ENCODE data around the gene SLC25A34.

The SLC25A34 gene

DNA sequence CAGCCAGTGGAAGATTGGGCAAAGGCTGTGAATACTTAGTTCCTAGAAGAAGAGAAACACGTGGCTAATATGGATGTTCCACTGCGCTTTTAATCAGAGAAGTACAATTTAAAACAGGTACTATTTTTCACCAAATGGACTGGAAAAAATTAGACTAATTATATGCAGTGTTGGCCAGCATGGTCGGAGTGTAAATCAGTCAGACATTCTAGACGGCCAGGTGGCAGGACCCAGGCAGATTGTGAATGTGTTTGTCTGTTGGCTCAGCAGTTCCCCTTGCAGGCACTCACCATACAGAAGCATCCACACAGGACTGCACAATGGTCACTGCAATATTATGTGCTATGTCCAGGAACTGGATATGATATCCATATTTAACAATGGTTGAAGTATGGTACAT, 23.9 kb upstream of the SLC25A34 start:
- no peak for DNase-seq (ENCODE audit: low read depth, low spot score)
- H3K27ac ChIP-seq = no peak overlapping the region

GRCh38 chr1:15714406-15715136, 21.5 kb upstream of the SLC25A34 start:
- DNase-seq (ENCODE audit: low read depth, low spot score) = no peak
- H3K27ac ChIP-seq = no peak overlapping the region

DNA sequence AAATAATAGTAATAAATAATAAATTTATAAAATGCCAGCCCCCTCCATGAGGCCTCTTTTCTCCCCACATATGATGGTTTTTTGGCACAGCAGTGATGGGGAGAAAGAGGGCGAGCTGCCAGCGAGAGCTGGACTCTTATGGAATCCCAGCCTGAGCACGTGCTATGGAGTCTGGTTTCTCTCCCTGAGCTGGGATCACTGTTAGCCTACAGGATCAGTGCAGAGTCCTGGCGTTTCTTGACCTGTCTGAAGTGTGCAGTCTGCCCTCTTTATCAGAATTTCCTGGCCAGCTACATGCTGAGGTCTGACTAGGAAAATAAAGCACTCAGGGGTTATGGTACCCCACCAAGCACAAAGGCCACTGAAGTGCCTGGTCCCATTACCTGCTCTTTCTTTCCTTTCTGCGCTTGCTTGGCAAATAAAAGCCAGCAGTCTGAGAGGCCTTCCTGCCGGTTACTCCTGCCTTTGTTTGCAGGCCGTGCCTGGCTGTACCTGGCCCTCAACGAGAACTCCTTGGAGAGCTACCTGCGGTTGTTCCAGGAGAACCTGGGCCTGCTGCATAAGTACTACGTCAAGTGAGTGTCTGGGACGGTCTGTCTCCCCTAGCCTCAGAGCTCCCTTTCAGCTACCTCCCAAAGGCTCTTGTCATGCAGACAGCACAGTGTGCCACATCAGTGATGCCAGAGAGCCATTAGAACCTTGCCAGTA, 18.5 kb upstream of the SLC25A34 start:
- no peak for DNase-seq (ENCODE audit: low read depth, low spot score)
- no peak overlapping the region for H3K27ac ChIP-seq

DNA sequence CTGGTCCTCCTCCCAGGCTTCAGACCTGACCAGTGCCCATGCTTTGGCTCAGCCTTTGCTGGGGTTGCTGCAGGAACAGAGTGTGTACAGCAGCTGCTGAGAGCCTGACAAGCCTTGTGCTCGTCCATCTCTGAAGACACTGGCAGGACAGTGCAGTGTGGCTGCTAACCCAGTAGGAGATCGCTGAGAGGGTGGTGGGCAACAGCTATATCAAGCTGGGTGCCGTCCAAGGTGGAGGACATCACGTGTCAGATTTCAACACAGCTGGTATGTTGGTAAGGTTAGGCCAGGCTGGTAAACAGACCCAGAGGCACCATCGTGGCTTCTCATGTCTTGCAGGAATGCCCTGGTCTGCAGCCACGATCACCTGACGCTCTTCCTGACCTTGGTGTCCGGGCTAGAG, 17.9 kb upstream of the SLC25A34 start:
- H3K27ac ChIP-seq = no peak overlapping the region
- DNase-seq (ENCODE audit: low read depth, low spot score) = no peak

- H3K27ac ChIP-seq = no peak overlapping the region
- no peak for DNase-seq (ENCODE audit: low read depth, low spot score)
Observed at GRCh38 chr1:15719381-15720120, 16.5 kb upstream of the SLC25A34 start.

DNA sequence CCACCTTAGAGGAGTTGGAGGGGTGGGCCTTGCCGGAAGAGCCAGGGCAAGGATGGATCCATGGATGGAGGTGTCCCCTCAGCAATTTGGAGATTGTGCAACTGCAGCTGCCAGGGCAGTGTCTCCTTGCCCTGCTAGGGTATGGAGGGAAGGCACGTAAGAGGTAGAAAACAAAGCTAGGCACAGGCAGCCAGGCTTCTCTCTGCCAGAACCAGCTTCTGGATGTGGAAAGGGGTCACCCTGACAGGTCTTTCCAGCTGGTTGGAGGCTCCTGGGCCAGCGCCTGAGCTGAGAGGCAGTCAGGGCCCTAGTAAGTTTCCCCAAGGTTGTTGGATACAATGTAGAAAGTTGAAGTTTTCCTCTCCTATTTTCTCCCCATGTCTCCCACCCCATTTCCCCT, 15.2 kb upstream of the SLC25A34 start:
- no peak for DNase-seq (ENCODE audit: low read depth, low spot score)
- no peak overlapping the region for H3K27ac ChIP-seq

GRCh38 chr1:15722411-15722810, 13.6 kb upstream of the SLC25A34 start:
- no peak for DNase-seq (ENCODE audit: low read depth, low spot score)
- H3K27ac ChIP-seq = no peak overlapping the region

GRCh38 chr1:15722836-15723532, 13.1 kb upstream of the SLC25A34 start:
- DNase-seq (ENCODE audit: low read depth, low spot score) = no peak
- no peak overlapping the region for H3K27ac ChIP-seq

DNA sequence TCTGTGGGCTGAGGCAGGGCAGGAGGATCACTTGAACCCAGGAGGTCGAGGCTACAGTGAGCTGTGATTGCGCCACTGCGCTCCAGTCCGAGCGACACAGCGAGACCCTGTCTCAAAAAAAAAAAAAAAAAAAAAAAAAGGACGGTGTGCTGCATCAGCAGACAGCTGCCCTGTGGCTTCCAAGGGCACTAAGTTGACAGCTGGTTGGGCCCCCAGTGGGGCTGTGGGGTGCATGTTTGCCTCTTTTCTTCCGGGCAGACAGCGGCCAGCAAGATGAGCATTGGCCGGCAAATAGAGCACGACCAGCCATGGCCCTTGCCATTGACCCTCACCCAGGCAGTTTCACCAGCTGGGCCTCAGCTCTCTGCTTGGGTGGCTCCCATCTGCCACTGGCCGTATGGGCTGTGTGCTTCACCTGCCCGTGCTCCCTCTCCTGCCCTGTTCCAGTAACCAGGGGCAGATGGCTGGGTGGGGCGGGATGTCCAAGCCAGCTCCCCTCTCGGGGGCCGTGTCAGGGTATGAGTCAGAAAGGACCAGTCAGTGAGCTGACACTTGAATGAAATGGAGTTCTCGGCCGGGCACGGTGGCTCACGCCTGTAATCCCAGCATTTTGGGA, 12.3 kb upstream of the SLC25A34 start:
- no peak overlapping the region for H3K27ac ChIP-seq
- DNase-seq (ENCODE audit: low read depth, low spot score) = no peak

DNA sequence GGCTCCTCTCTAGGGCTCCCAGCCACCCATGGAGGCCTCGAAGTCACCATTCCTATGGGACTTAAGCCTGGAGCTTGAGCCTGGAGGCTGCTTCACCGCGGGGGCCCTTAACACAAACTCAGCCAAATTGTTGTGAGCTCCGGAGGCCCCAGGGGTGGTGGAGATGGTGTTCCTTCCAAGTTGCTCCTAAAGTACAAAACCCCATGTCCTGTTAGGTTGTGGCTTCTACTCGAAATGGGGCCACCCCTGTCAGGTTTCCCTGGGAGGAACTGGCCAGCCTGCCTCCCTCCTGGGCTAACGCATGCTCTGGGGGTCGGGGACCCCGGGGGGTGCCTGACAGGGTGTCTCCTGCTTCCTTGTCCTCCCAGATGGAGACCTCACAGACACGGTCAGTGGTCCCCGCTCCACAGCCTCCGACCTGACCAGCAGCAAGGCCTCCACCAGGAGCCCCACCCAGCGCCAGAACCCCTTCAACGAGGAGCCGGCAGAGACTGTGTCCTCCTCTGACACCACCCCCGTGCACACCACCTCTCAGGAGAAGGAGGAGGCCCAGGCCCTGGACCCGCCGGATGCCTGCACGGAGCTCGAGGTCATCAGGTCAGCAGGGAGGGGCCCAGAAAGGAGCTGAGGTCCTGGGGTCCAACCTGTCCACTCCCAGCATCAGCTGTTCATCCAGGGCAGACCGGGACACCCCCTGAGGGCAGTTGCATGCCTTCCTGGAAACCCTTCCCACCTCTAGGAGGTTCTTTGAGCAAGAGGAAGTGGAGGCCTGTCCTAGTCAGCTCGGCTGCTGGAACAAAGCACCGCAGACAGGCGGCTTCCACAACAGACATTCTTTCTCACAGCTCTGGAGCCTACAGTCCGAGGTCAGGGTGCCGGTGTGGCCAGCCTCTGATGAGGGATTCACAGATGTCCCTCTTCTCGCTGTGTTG, 10.8 kb upstream of the SLC25A34 start:
- H3K27ac ChIP-seq = no peak overlapping the region
- no peak for DNase-seq (ENCODE audit: low read depth, low spot score)

GRCh38 chr1:15726508-15726907, 9.6 kb upstream of the SLC25A34 start:
- H3K27ac ChIP-seq = no peak overlapping the region
- DNase-seq (ENCODE audit: low read depth, low spot score) = no peak

GRCh38 chr1:15727021-15727420, 9.0 kb upstream of the SLC25A34 start:
- no peak overlapping the region for H3K27ac ChIP-seq
- DNase-seq (ENCODE audit: low read depth, low spot score) = no peak

- no peak for DNase-seq (ENCODE audit: low read depth, low spot score)
- H3K27ac ChIP-seq = no peak overlapping the region
Observed at GRCh38 chr1:15727424-15727823, 8.6 kb upstream of the SLC25A34 start.

- no peak overlapping the region for H3K27ac ChIP-seq
- DNase-seq (ENCODE audit: low read depth, low spot score) = no peak
Observed at GRCh38 chr1:15727866-15728534, 8.1 kb upstream of the SLC25A34 start.

DNA sequence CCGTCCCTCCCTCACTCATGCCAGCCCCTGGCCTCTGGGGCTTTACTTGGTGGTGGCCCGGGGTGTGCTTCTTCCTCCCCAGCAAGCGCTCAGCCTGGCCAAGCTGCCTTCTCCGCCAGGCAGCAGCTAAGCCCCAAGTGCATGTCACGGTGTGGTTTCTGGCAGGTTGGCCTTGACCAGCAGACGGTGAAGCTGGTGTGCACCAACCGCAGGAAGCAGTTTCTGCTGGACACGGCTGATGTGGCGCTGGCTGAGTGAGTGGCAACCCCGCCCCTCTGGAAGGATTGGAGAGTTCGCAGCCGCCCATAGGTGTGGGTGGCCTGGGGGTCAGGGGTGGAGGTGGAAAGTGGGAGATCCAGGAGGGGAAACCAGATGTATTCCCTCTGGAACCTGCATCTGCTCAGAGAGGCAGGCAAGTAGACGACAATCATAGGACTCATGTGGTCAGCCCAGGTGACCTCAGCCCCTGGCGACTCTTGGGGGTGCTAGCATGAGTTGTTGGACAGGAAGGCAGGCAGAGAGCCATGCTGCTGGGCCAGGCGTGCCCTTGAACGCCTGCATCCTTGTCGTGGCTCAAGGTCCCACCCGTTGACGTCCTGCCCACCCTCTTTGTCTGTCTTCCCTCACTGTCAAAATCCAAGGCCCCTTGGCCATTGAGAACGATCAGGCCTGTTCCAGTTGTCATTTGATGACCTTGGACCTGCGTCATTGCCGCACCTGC, 7.0 kb upstream of the SLC25A34 start:
- no peak overlapping the region for H3K27ac ChIP-seq
- no peak for DNase-seq (ENCODE audit: low read depth, low spot score)

GRCh38 chr1:15730423-15730822, 5.6 kb upstream of the SLC25A34 start:
- no peak overlapping the region for H3K27ac ChIP-seq
- DNase-seq (ENCODE audit: low read depth, low spot score) = no peak

DNA sequence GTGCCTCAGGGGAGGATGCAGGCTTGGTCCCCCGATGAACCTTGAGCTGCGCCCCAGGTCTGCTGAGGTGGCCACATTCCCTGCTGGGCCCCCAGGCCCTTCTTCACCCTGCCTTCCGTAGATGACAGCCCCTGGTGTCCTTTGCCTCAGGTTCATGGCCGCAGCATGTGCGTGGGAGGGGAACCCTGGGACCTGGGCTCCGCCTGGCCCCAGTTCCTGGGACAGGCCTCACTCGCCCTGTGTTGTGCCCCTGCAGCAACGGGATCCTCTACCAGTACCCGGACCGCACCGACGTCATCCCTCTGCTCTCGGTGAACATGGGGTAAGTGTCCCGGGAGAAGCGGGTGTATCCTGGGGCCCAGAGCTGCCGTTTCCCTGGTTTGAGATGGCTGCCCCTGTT, 5.1 kb upstream of the SLC25A34 start:
- no peak for DNase-seq (ENCODE audit: low read depth, low spot score)
- no peak overlapping the region for H3K27ac ChIP-seq

Measured in epithelial cell of prostate (primary cell).